ENCODE results near the gene ELOB.

The ELOB gene

GRCh38 chr16:2724088-2724676 lies 52.9 kb downstream of the ELOB start:
- TF ChIP-seq CTCF (IDR thresholded peaks at IDR 0.05) = no peak
